HL-60/S4 treated with retinoic acid at 250 ng/mL for 4 days and 3 days (cell line): ENCODE data around the gene OGG1.

Experiments used
- in situ Hi-C: fragments of 300-500 bp; cut with MboI; formaldehyde crosslinking; loops from 2 replicates; pipeline ENCODE4 v1.7.0; 2022; ENCODE audit warnings: low sequenced_read_pairs

OGG1 gene

GRCh38 chr3:9781978-9782603 lies 32.3 kb downstream of the OGG1 start:
- in situ Hi-C loops, result no loop called here

DNA sequence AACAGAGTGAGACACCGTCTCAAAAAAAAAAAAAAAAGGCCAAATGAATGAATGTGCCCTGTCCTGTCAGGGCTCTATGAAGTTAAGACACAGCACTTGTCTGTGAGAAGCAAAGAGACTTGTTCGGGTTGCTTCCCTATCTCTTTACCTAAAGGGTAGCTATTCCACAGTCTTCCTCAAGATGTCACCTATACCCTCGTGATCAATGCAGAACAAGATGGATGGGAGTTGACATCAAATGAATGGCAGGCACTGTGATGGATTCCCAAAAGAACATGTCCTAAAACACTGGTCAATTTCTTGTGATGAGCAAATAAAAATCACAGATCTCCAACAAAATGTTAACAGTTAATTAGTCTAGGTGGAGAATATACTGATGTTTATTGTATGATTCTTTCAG lies 33.0 kb downstream of the OGG1 start:
- in situ Hi-C loops, result no loop called here

DNA sequence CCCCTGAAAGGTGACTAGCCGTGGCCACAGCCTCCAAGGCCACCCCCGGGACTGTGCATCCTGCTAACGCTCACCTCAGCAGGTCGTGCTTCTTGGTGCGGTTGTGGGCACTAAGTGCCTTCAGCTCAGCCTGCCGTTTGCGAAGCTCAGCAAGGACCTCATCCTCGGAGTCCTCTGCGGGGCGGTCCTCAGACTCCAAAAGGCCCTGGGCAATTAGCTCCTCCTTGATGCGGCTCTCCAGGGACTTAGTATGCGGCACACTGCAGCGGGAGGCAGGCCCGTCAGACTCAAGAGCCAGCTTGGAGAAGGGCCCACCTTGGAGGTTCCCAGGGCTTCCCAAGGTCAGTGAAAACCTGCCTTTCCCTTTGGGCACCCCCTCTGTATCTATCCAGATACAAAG lies 34.2 kb downstream of the OGG1 start:
- in situ Hi-C loops, result no loop called here

DNA sequence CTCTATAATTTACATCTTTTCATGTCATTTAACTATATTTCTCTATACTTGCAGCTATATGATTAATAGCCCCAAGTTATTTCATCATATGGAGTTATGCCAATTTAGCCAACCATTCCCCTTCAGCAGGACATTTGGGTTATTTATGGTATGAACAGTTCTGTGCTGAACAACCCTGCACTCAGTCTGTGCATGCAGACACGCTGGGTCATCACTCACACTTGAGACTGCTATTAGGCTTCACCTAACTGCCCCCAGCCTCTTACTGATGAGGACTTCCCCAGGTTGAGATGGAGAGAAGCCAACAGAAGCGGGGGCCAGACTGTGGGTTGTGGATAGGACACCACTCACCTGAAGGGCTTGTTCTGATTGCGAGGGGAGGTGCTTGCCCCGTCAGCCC lies 35.2 kb downstream of the OGG1 start:
- in situ Hi-C loops, result no loop called here

DNA sequence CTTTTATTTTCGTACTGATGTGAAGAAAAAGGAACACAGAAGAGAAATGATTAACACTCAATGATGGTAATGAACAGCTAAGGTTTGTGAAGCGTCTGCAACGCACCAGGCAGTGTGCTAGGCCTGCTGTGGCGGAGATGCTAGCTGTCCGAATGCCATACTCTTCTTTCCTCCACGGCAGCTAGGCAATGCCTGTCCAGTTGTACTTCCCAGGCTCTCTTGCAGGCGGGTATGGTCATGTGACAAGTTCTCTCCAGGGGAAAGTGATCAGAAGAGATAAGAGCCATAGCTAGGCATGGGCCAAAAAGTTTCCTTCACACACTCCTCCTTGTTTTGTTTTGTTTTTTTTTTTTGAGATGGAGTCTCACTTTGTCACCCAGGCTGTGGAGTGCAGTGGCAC lies 35.9 kb downstream of the OGG1 start:
- in situ Hi-C loops, result no loop called here

DNA sequence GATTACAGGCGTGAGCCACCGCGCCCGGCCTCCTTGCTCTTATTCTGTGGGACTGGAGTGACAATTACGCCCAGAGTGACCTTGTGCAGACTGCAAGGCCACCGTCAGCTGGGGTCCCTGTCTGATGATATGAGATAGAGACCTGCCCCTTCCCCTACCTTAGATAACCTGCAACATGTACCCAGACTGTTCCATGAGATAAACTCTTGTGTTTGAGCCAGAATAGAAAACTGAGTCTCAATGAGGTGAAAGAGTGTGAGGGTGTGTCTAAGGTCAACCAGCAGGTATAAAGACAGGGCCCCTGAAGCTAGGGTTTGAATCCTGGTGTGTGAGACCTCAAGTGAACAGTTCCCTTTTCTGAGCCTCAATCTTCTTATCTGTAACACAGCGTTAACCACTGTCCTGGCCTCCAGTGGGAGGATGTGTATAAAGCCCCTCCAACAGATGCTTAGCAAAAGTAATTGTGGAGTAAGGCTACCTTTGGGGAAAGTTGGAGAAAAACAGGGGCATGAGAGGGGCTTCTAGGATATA lies 36.5 kb downstream of the OGG1 start:
- in situ Hi-C loops, result no loop called here

DNA sequence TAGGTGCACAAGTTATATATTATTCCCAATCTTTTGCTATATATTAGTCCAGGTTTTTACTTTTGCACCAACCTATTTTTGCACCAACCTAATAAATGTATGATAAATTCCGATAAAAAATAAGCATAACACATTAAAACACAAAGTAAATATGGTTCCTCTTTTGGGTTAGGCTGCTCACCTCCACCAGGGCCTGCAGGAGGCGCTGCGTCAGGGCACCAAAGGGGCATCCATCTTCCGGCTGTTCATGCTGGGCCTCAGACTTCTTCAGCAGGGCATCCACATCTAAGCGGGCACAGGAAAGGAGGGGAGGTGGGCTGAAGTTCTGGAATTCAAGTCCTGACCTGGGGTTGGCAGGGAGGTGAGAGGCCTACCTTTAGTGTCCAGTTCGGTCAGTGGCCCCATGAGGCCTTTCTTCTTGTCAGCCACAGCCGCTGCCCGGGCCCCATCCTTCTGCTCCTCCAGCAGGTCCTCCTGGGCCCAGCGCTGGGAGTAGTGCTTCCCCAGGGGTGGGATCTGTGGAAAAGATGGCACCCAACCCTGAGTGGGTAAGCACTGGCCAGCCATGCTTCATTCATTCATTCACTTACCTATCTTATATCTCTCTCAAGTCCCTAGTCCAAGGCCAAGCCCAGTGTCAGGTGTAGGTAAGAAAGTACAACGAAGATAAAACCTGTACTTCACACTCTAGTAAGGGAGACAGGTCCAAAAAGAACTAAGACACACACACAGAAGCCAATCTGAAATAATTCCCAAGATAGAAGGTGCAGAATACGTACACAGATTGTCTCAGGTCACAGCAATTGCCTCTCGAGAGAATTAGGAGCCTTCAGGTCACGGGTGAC lies 37.3 kb downstream of the OGG1 start:
- in situ Hi-C loops, result no loop called here

DNA sequence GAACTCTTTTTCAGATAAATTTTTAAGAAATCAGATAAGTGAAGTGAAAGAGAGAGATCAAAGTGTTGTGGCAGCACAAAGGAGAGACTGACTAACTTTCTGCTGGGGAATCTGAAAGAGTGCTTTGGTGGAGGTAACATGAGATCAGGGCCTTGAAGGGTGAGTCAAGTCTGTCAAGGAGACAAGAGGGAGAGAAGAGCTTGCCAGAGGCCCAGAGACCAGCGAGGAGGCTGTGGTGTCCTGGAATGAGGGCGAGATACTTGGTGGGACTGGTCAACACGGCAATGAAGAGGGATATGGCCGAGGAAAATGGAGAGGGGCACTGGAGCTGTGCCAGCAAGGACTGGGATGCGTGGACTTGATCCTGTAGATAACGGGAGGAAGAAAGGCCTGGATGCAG lies 38.0 kb downstream of the OGG1 start:
- in situ Hi-C loops, result no loop called here

DNA sequence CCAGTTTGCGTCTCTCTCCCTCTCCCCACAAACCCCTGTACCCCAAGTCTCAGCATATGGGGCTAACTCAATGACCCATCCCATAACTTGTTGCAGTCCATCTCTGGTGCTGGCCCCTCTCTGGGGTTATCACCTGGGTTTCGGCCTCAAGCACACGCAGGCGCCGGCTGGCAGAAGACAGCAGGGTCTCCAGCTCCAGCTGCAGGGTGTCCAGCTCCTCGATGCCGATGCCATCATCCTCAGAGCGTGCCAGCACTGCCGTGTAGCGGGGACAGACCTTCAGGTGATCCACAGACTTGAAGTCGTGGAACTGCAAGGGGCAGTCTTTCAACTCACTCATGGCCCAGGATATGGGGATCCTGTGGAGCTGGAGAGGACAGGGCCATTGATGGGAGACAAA lies 41.4 kb downstream of the OGG1 start:
- in situ Hi-C loops, result no loop called here

DNA sequence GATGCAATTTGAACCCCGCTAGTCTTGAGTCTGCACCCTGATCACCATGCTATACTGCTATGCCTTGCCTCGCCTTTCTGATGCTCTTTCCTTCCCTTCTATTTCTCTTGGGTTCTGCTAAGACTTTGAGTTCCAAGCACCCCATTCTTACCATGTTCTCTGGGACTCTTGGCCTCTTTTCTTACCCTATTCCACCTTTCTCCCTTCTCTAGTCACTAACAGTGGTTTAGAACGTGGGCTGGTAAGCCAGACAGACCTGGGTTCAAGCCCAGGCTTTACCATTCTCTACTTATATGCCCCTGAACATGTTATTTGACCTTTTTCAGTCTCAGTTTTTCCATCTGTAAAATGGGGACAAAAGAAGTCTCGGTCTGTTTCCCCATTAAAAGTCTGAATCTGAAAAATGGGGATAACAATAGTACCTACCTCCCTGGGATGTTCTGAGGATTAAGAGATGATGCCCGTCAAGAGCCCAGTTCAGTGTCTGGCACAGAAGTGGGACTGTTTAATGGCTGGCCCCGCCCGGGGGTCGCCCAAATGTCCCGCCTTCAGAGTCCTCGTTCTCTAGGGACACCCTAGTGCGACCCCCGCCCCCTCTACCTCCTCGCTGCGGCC lies 42.1 kb downstream of the OGG1 start:
- in situ Hi-C loops, result no loop called here

- in situ Hi-C loops, result no loop called here
Observed at GRCh38 chr3:9792405-9793160, 42.8 kb downstream of the OGG1 start, which contains the start of the genes ARPC4 and TADA3. Gene ARPC4 (plus strand): TSS chr3:9793082. CDS start chr3:9793122, 40 bp downstream. Gene TADA3 (minus strand): TSS chr3:9792473. CDS start chr3:9791466, 1,007 bp downstream.

GRCh38 chr3:9793161-9793781 lies 43.5 kb downstream of the OGG1 start:
- in situ Hi-C loops, result no loop called here

GRCh38 chr3:9794400-9794799 lies 44.6 kb downstream of the OGG1 start:
- in situ Hi-C loops, result no loop called here

- in situ Hi-C loops, result no loop called here
Observed at GRCh38 chr3:9795207-9795606, 45.5 kb downstream of the OGG1 start.

- in situ Hi-C loops, result no loop called here
Observed at GRCh38 chr3:9797196-9797945, 47.6 kb downstream of the OGG1 start.

- in situ Hi-C loops, result no loop called here
Observed at GRCh38 chr3:9800529-9800928, 50.8 kb downstream of the OGG1 start.

DNA sequence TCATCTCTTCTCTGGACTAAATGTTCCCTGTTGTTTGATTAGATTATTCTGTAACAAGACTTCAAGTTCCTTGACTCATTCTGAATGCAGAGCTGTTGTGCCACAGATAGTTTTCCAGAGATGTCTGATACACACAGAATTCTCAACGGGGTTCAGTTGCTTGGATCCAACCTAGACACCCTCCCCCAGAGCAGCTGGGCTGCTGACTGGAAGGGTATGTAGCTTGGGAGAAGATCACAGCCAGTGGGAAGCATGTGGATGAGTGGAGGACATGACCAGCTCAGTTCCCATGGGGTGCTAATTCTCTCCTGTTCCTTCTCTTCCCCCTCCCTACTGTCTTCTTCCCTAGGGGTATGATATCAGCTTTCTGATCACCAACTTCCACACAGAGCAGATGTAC lies 53.7 kb downstream of the OGG1 start:
- in situ Hi-C loops, result no loop called here

DNA sequence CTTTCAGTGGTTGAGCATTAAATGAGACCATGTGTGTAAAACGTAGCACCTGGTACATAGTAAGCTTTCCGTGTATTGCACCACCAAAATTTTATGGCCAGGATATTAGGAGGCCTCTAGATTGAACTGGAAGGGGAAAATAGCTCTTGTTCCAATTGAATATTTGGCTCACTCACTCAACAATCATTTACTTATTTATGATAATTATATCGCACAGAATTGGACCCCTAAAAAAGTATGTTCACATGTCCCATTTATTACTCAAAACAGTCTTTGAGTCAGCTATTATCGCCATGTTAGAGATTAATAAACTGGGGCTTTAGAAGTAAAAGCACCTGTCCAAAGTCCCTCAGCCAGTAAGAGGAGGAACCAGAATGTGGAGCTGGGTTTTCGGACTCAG lies 55.2 kb downstream of the OGG1 start:
- in situ Hi-C loops, result no loop called here

DNA sequence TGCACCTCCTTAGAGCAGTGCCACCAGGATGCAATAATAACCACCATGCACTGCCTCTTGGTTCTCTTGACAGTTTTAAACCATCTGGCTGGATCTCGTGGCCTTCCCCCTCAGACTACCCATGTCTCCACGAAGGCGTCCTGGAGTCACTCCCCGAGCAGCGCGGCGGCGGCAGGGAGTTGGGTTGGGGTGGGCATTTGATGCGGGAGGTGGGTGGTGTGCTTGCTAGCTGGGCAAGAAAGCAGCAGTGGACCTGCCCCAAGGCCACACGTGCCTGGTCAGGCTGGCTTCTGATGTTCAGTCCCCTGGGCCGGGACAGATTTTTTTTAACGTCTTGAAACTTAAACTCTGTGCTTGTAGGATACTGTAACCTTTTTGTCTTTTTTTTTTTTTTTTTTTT lies 56.4 kb downstream of the OGG1 start:
- in situ Hi-C loops, result no loop called here
